DMS53 treated with DMSO at 0.1 percent for 48 hours (cell line): Measurements from ENCODE around the gene NSD2.
"Not testable (repeated sequence)": the region's sequence is repeated elsewhere in the genome, so short reads cannot be mapped to it uniquely, and the experiment has no call there.

ENCODE experiments used
- DNase-seq: peaks from one replicate; lab custom pipeline; 2025; ENCODE audit not compliant: unreplicated experiment; lab: John Stamatoyannopoulos, UW

NSD2 gene

DNA sequence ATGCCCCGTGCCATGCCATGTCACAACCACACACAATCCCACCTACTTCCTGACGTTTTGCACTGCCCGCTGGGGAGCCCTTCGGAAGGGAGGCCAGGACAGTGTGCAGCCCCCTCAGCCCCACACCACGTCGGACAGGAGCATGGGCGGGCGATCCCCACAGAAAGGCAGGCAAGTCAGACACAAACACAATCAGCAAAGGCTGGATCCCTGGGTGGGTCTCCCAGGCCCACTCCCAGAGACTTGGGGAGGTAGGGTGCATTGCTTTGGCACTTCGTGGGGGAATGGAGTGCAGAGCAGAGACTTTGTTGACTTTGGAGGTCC lies 29.3 kb upstream of the NSD2 start:
- DNase-seq, result no peak

- no peak for DNase-seq
Measured at GRCh38 chr4:1842339-1842895, 28.8 kb upstream of the NSD2 start.

GRCh38 chr4:1842993-1843448 lies 28.2 kb upstream of the NSD2 start:
- DNase-seq, result no peak

DNA sequence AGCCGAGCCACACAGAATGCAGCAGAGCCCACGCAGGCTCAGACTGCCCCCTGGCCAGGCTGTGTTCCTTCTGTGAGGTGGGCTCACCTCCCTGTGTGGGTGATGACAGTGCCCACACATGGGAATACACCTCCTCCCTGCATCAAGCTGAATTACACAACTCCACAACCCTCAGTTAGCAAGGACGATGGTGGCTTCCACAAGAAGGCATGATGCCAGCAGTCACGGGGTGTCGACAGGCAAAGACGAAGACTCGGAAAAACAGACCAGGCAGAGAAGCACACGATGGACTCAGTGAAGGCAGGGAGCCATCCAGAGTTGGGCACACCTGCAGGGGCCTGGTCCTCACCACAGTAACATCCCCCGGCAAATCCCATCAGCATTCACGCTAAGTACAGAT lies 27.3 kb upstream of the NSD2 start:
- DNase-seq, result no peak

- DNase-seq, result not testable (repeated sequence)
Measured at GRCh38 chr4:1844618-1845017, 26.6 kb upstream of the NSD2 start.

DNA sequence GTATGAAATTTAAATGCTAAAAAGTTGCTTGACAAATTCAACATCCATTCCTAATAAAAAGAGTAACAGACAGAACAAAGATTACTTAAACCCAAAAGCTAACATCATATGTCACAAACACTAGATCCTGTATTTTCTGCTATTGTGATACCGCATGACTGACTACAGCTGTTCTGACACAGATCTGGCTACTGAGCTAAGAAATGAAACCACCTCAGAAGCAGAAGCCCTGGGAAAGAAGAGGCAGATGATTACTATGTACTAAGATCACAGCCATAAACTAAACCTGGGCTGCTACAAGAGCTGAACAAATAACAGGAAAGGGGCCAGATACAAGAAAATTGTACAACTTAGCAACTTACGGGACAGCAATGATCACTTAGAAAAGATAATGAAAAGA lies 24.6 kb upstream of the NSD2 start:
- no peak for DNase-seq

DNA sequence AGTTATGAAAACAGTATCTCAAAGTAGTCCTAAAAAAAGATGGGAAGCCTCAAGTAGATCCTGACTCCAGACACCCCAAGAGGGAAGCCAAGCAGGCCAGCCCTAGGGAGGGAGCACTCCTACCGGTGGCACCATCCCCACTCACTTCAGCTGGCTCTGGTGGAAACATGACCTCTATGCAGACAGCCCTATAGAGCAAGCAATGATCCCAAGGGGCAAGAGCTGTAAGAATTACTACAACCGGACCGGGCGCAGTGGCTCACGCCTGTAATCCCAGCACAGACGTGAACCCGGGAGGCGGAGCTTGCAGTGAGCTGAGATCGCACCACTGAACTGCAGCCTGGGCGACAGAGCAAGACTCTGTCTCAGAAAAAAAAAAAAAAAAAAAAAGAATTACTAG lies 20.9 kb upstream of the NSD2 start:
- no peak for DNase-seq

- DNase-seq, result no peak
Measured at GRCh38 chr4:1851160-1851559, 20.0 kb upstream of the NSD2 start.

GRCh38 chr4:1851575-1852410 lies 19.4 kb upstream of the NSD2 start:
- no peak for DNase-seq

- no peak for DNase-seq
Measured at GRCh38 chr4:1852904-1853623, 18.1 kb upstream of the NSD2 start.

DNA sequence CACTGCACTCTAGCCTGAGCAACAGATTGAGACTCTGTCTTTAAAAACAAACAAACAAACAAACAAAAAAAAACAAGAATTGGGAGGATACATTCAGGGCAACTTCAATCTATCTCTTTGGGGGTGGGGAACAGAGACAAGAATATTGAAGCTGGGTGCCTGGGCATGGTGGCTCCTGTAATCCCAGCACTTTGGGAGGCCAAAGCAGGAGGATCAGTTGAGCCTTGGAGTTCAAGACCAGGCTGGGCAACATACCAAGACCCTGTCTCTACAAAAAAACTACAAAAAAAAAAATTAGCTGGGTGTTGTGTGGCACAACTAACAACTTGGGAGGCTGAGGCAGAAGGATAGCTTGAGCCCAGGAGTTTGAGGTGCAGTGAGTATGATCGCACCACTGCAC lies 16.4 kb upstream of the NSD2 start:
- no peak for DNase-seq

GRCh38 chr4:1855333-1856070 lies 15.7 kb upstream of the NSD2 start:
- DNase-seq, result no peak

GRCh38 chr4:1856071-1856942 lies 14.9 kb upstream of the NSD2 start, which contains the start of gene LETM1:
LETM1 (minus strand) TSS chr4:1856156; CDS start chr4:1855950, 206 bp downstream.
- DNase-seq, result peak; percentile 99

DNA sequence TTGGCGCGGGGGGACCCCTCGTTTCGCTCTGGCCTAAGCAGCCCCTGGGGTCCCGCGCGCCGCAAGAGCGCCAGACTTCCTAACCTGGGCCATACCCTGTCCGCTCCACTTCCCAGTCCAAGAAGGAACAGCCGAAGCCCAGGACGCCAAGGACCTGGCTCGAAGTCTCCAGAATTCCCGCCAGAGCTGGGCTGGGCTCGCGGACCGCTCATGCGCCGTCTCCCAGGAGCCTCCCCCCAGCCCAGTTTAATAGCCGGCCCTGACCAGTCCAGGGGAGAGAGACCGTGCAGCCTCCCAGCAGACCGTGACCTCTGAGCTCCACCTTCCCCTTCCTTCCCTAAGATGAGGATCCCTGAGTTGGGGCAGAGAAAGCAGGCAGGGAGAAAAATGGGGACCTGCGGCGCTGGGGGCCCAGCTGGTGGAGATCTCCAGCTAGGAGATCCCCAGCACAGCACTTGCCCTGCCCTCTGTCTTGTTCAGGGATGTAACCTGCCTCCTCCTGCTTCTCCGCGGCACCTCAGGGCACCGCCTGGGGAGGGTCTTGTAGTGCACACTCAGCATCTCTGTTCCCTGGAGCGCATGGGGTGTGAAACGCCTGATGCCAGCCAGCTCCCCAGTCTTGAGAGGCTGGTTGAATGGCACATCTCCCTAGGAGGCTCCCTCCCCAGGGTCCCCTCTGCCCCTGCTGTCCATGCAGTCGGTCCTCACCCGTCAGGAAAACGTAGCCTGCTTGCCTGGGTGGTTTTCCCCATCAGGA lies 14.1 kb upstream of the NSD2 start:
- DNase-seq, result peak; percentile 38

GRCh38 chr4:1857931-1858330 lies 13.3 kb upstream of the NSD2 start:
- no peak for DNase-seq

GRCh38 chr4:1859389-1859753 lies 11.8 kb upstream of the NSD2 start:
- no peak for DNase-seq

DNA sequence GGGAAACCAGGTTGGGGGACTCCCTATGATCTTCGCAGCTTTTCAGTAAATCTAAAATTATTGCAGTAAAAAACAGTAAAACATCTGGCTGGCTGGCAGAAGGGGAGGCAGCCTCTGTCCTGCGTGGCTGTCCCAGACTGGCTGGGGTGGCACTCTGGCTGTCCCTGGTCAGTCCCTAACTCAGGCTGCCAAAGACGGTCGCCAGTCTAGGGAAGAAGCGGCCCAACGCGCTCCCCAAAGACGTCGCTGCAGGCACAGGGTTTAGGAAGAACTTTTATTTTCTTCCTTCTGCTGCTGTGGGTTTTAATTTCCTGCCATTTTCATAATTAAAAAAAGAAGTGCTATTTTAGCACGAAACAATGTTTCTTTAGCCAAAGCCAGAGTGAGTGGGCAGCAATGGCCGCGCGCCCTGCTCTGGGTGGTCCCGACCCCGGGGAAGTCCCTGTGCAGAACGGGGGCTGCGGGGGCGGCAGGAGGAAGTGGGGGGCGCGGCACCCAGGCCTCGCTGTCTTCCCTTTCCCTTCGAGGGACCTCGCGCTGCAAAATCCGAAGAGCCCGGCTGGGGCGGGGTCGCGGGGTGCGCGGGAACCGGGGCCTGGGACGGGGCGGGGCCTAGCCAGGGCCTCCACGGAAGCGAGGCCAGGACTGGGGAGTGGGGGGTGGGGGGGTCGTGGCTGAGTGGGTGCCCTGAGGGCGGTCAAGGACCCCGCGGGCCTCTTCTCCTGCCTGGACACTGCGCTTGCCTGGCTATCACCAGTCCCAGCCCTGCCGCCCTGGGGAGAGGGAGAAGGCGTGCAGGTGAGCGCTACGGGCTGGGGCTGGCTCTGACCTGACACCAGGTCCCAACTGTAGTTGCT lies 8.9 kb upstream of the NSD2 start:
- no peak for DNase-seq

DNA sequence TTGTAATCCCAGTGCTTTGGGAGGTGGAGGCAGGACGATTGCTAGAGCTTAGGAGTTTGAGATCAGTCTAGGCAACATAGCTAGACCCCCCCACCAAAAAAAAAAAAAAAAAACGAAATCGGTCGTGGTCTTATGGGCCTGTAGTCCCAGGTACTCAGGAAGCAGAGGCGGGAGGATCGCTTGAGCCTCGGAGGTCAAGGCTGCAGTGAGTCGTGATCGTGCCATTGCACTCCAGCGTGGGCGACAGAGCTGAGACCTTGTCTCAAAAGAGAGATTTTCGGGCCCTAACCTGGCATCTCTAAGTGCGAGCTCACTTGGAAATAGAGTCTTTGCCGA lies 8.3 kb upstream of the NSD2 start:
- DNase-seq, result no peak
